Keratinocyte (primary cell): Measurements from ENCODE around the gene SNX8. TPM values are rescaled to one million over a fixed set of nuclear protein-coding genes. Genes with fewer than 3 reads are reported as not detected.

Source experiments
- DNase-seq: peaks from one replicate; pipeline ENCODE4 v3.0.0-alpha.2; 2011; ENCODE audit warnings: low read depth, missing footprints, low spot score
- FAIRE-seq: peaks from 2 replicates; lab custom pipeline; 2011; peaks lifted over from hg19 to GRCh38; lab: Jason Lieb, UNC
- H2AFZ ChIP-seq: 2 replicates; pipeline ENCODE4 v1.6.0; 2012; ENCODE audit warnings: low read length, control low read depth, inconsistent platforms; ENCODE audit not compliant: control insufficient read depth
- H3K27ac ChIP-seq: 2 replicates; pipeline ENCODE4 v1.5.1; 2011; ENCODE audit warnings: low read length; ENCODE audit not compliant: control insufficient read depth, insufficient read depth
- H3K27me3 ChIP-seq: 3 replicates; pipeline ENCODE4 v1.6.0; 2011; ENCODE audit warnings: low read length; ENCODE audit not compliant: control insufficient read depth, insufficient read depth; ENCODE audit errors: extremely low read depth
- H3K36me3 ChIP-seq, 2 experiments: 2 replicates in 1 of 2; 3 replicates in 1 of 2; pipeline ENCODE4 v1.5.1; 2011; ENCODE audit warnings: low read length in 2 of 2, mild to moderate bottlenecking in 1 of 2; ENCODE audit not compliant: control insufficient read depth in 2 of 2, insufficient read depth in 2 of 2; ENCODE audit errors: extremely low read depth in 1 of 2
- H3K4me1 ChIP-seq: 3 replicates; pipeline ENCODE4 v1.5.1; 2011; ENCODE audit warnings: low read length; ENCODE audit not compliant: control insufficient read depth, insufficient read depth; ENCODE audit errors: extremely low read depth
- H3K4me2 ChIP-seq: 3 replicates; pipeline ENCODE4 v1.6.0; 2011; ENCODE audit warnings: low read depth, low read length; ENCODE audit not compliant: control insufficient read depth, insufficient read depth; ENCODE audit errors: extremely low read depth
- H3K4me3 ChIP-seq, 3 experiments: fragments of 200-600 bp in 1 of 3; sonication (generic) in 1 of 3; 2 replicates in 2 of 3; 3 replicates in 1 of 3; pipeline ENCODE4 v1.5.1; 2011 to 2016; ENCODE audit warnings: low read length in 3 of 3, mild to moderate bottlenecking in 3 of 3, control low read depth in 2 of 3, inconsistent platforms in 1 of 3, low read depth in 1 of 3, mixed read lengths in 1 of 3, mixed run types in 1 of 3, moderate library complexity in 1 of 3; ENCODE audit not compliant: control insufficient read depth in 2 of 3, insufficient read depth in 2 of 3; ENCODE audit errors: extremely low read depth in 1 of 3
- H3K79me2 ChIP-seq: 2 replicates; pipeline ENCODE4 v1.6.0; 2012; ENCODE audit warnings: low read length; ENCODE audit not compliant: control insufficient read depth, insufficient read depth
- H3K9ac ChIP-seq: 3 replicates; pipeline ENCODE4 v1.6.0; 2011; ENCODE audit warnings: low read length; ENCODE audit not compliant: control insufficient read depth, insufficient read depth; ENCODE audit errors: extremely low read depth
- H3K9me1 ChIP-seq: 3 replicates; pipeline ENCODE4 v1.6.0; 2011; ENCODE audit warnings: low read length; ENCODE audit not compliant: control insufficient read depth, insufficient read depth; ENCODE audit errors: extremely low read depth
- H3K9me3 ChIP-seq: 2 replicates; pipeline ENCODE4 v1.5.1; 2012; ENCODE audit warnings: low read depth, low read length; ENCODE audit not compliant: control insufficient read depth
- H4K20me1 ChIP-seq: 3 replicates; pipeline ENCODE4 v1.6.0; 2011; ENCODE audit warnings: low read length; ENCODE audit not compliant: control insufficient read depth, insufficient read depth; ENCODE audit errors: extremely low read depth
- CTCF ChIP-seq, 3 experiments: IDR thresholded peaks in 1 of 3; conservative IDR thresholded peaks in 1 of 3; optimal IDR thresholded peaks in 1 of 3; 2 replicates in 2 of 3; 3 replicates in 1 of 3; pipeline versions ENCODE3 to v1.5.1; 2011; ENCODE audit warnings: low read length in 3 of 3, mild to moderate bottlenecking in 3 of 3, moderate library complexity in 2 of 3, control low read depth in 1 of 3, inconsistent platforms in 1 of 3; ENCODE audit not compliant: insufficient read depth in 2 of 3; ENCODE audit errors: extremely low read depth in 1 of 3
- EZH2 ChIP-seq: IDR thresholded peaks from one replicate; pipeline ENCODE4 v1.6.1; 2012; ENCODE audit warnings: inconsistent platforms, mild to moderate bottlenecking, low read length, moderate library complexity
- dilution Hi-C: fragments of 300-500 bp; cut with MboI; formaldehyde crosslinking; loops from one replicate; pipeline ENCODE4 v1.7.0; 2020; ENCODE audit warnings: low sequenced_read_pairs; ENCODE audit not compliant: extremely low pct_ligation_motif_present
- polyA plus RNA-seq, 5 experiments: library from polyadenylated mRNA; depleted of rRNA in 3 of 5; stranded (reverse) in 3 of 5; stranded (forward) in 1 of 5; unstranded in 1 of 5; fragments of >200 nt; gene quantifications; 1 replicate in 1 of 5; 2 replicates in 3 of 5; 3 replicates in 1 of 5; pipeline versions ENCODE4 v1.2.1 to v1.2.3, GENCODE V29; 2011 to 2012; ENCODE audit warnings: missing spikeins in 2 of 5, low read depth in 1 of 5, low replicate concordance in 1 of 5

Gene SNX8
- polyA plus RNA-seq, 1 donor (not counting 4 experiments of a cell fraction or from before 2014, with no cell fraction given), result 24.2 TPM

GRCh38 chr7:2281541-2281940 lies 32.7 kb downstream of the SNX8 start:
- H3K36me3 ChIP-seq, result peaks cover 0 to 1% of the 10 kb centered on the region in 2 experiments
- FAIRE-seq (no peak), DNase-seq (no peak)
- no peak overlapping the region for H3K4me3 ChIP-seq
- TF ChIP-seq CTCF (optimal IDR thresholded peaks at IDR 0.05 in 1 of 3, IDR thresholded peaks at IDR 0.05 in 1 of 3, conservative IDR thresholded peaks at IDR 0.05 in 1 of 3; ENCODE audit: extremely low read depth in 1 of 3, insufficient read depth in 2 of 3, low read length in 3 of 3) (no peak), EZH2 (no peak)
- H3K9me1 ChIP-seq, result no peaks in the 10 kb centered on the region
- no peak overlapping the region for H3K27ac ChIP-seq
- no peaks in the 10 kb centered on the region for H3K4me1 ChIP-seq
- dilution Hi-C loops, result no loop called here
- H3K9ac ChIP-seq, result no peak overlapping the region
- H2AFZ ChIP-seq, result no peak overlapping the region
- no peaks in the 10 kb centered on the region for H3K27me3 ChIP-seq
- H3K9me3 ChIP-seq, result no peaks in the 10 kb centered on the region
- H4K20me1 ChIP-seq, result no peaks in the 10 kb centered on the region
- no peak overlapping the region for H3K4me2 ChIP-seq
- H3K79me2 ChIP-seq, result no peaks in the 10 kb centered on the region

GRCh38 chr7:2280424-2280823 lies 33.8 kb downstream of the SNX8 start:
- Histone ChIP-seq H3K4me1 (no peaks in the 10 kb centered on the region), H4K20me1 (no peaks in the 10 kb centered on the region), H3K79me2 (no peaks in the 10 kb centered on the region), H3K27me3 (no peaks in the 10 kb centered on the region), H2AFZ (no peak overlapping the region), H3K9me3 (no peaks in the 10 kb centered on the region), H3K27ac (no peak overlapping the region), H3K9me1 (no peaks in the 10 kb centered on the region), H3K9ac (no peak overlapping the region), H3K4me2 (no peak overlapping the region), H3K4me3 (no peak overlapping the region), H3K36me3 (peaks cover 0 to 1% of the 10 kb centered on the region in 2 experiments)
- TF ChIP-seq EZH2, result no peak
- no peak for TF ChIP-seq CTCF (optimal IDR thresholded peaks at IDR 0.05 in 1 of 3, IDR thresholded peaks at IDR 0.05 in 1 of 3, conservative IDR thresholded peaks at IDR 0.05 in 1 of 3; ENCODE audit: extremely low read depth in 1 of 3, insufficient read depth in 2 of 3, low read length in 3 of 3)
- dilution Hi-C loops, result no loop called here
- DNase-seq (no peak), FAIRE-seq (no peak)
